HepG2 (cell line): ENCODE results near the gene PTBP2.

Experiments
- ELF4 ChIP-seq: sonication (generic); formaldehyde crosslinking; IDR thresholded peaks from 2 replicates; pipeline ENCODE4 v1.5.0; 2020; ENCODE audit warnings: missing genetic modification reagents, mild to moderate bottlenecking, moderate library complexity, borderline replicate concordance
- EZH2 ChIP-seq: conservative IDR thresholded peaks from 2 replicates; pipeline ENCODE4 v1.6.1; 2012; ENCODE audit warnings: mild to moderate bottlenecking, low read depth, low read length, moderate library complexity
- FOXK2 ChIP-seq: fragments of 450-650 bp; IDR thresholded peaks from 2 replicates; pipeline ENCODE4 v1.6.1; 2016
- POLR2AphosphoS5 ChIP-seq: IDR thresholded peaks from 2 replicates; pipeline ENCODE4 v1.6.1; 2012; ENCODE audit warnings: low read depth, low read length
- RAD51 ChIP-seq: fragments of 450-650 bp; IDR thresholded peaks from 2 replicates; pipeline ENCODE4 v1.6.1; 2016; ENCODE audit warnings: borderline replicate concordance
- SRF ChIP-seq: IDR thresholded peaks from 2 replicates; pipeline ENCODE4 v1.6.1; 2011; ENCODE audit warnings: mild to moderate bottlenecking, low read depth, low read length, moderate library complexity
- ZNF790 ChIP-seq: sonication (generic); formaldehyde crosslinking; IDR thresholded peaks from 2 replicates; pipeline ENCODE4 v1.8.0; 2022; ENCODE audit warnings: missing genetic modification reagents, mild to moderate bottlenecking, borderline replicate concordance

- TF ChIP-seq ZNF790 (CRISPR knock-in tag), result no peak
- no peak for TF ChIP-seq FOXK2
- TF ChIP-seq RAD51, result no peak
- TF ChIP-seq ELF4 (CRISPR knock-in tag), result no peak
- no peak for TF ChIP-seq SRF
- no peak for TF ChIP-seq POLR2AphosphoS5
- TF ChIP-seq EZH2, result no peak
Measured at GRCh38 chr1:96713649-96714048, 7.9 kb upstream of the PTBP2 start.
